Activated naive CD8-positive, alpha-beta T cell treated with anti-CD3 and anti-CD28 coated beads, Interleukin-2, amount 10 ng/mL, durations not matched to agents 7 days and 5 days (primary cell): ENCODE results near the gene SLC16A3. TPM values are rescaled to one million over a fixed set of nuclear protein-coding genes. Genes with fewer than 3 reads are reported as not detected.

Experiments used
- ATAC-seq: fragments of 150-1000 bp; cut with Tn5 transposase; one replicate; pipeline ENCODE4 v1.10.0; 2021; ENCODE audit warnings: low read depth, moderate library complexity
- POLR2A ChIA-PET: fragments of 350-600 bp; sonication (Branson Sonifier 250); formaldehyde crosslinking; loops from one replicate; lab custom pipeline; 2021; ENCODE audit warnings: antibody characterized with exemption; lab: Charles Lee
- DNase-seq: peaks from one replicate; pipeline ENCODE4 v3.0.0; 2021
- H3K27ac Mint-ChIP-seq: one replicate; pipeline ENCODE4 v1.8.0; 2022; ENCODE audit warnings: mild to moderate bottlenecking, mixed read lengths
- H3K27me3 Mint-ChIP-seq: one replicate; pipeline ENCODE4 v1.8.0; 2022; ENCODE audit warnings: mild to moderate bottlenecking, moderate library complexity, mixed read lengths
- H3K36me3 Mint-ChIP-seq: one replicate; pipeline ENCODE4 v1.8.0; 2021; ENCODE audit warnings: mild to moderate bottlenecking, mixed read lengths
- H3K4me1 Mint-ChIP-seq: one replicate; pipeline ENCODE4 v1.8.0; 2021; ENCODE audit warnings: mixed read lengths
- H3K4me3 Mint-ChIP-seq: one replicate; pipeline ENCODE4 v1.8.0; 2022; ENCODE audit warnings: mild to moderate bottlenecking, moderate library complexity, mixed read lengths
- H3K9me3 Mint-ChIP-seq: one replicate; pipeline ENCODE4 v1.8.0; 2021; ENCODE audit warnings: mixed read lengths
- total RNA-seq, 2 experiments: library from RNA; stranded (reverse); gene quantifications; one replicate each; pipeline ENCODE4 v1.2.3, GENCODE V29; 2021

Gene SLC16A3
- total RNA-seq, 2 experiments from 2014 or later: 195 to 211 TPM

- H3K9me3 Mint-ChIP-seq: no peaks in the 10 kb centered on the region
- peaks cover 47% of the 10 kb centered on the region for H3K4me1 Mint-ChIP-seq
- POLR2A ChIA-PET: interaction anchor here (0.7 to 1.2 kb wide), 2 partner anchors 148 to 247 kb away, joined by 3 read pairs; partner anchors contain the start of gene CENPX
- no peak overlapping the region for H3K4me3 Mint-ChIP-seq
- H3K36me3 Mint-ChIP-seq: peaks cover 25% of the 10 kb centered on the region
- DNase-seq (no peak), ATAC-seq (no peak)
- H3K27ac Mint-ChIP-seq: peak overlapping the region; percentile 69
- H3K27me3 Mint-ChIP-seq: no peaks in the 10 kb centered on the region
These were observed 40.5 kb downstream of the SLC16A3 start for GRCh38 chr17:82269138-82269881.

GRCh38 chr17:82269882-82270500 is 41.1 kb downstream of the SLC16A3 start:
- Mint-ChIP-seq H3K9me3 (no peaks in the 10 kb centered on the region), H3K27me3 (no peaks in the 10 kb centered on the region), H3K4me1 (peaks cover 47% of the 10 kb centered on the region), H3K4me3 (peak overlapping the region; percentile 26), H3K27ac (peak overlapping the region; percentile 69), H3K36me3 (peaks cover 21% of the 10 kb centered on the region)
- POLR2A ChIA-PET: interaction anchor here (0.6 to 0.8 kb wide), 2 partner anchors 27 to 28 kb away, joined by 3 read pairs; no protein-coding TSS in a partner anchor
- no peak for ATAC-seq
- no peak for DNase-seq

GRCh38 chr17:82270651-82271050 is 41.8 kb downstream of the SLC16A3 start:
- H3K4me1 Mint-ChIP-seq: peaks cover 47% of the 10 kb centered on the region
- H3K36me3 Mint-ChIP-seq: peaks cover 19% of the 10 kb centered on the region
- ATAC-seq (no peak), DNase-seq (no peak)
- peak overlapping the region; percentile 64 for H3K27ac Mint-ChIP-seq
- POLR2A ChIA-PET: interaction anchor here (0.6 to 0.8 kb wide), 2 partner anchors 26 to 27 kb away, joined by 3 read pairs; no protein-coding TSS in a partner anchor
- no peaks in the 10 kb centered on the region for H3K9me3 Mint-ChIP-seq
- H3K4me3 Mint-ChIP-seq: peak overlapping the region; percentile 26
- H3K27me3 Mint-ChIP-seq: no peaks in the 10 kb centered on the region

- no peak for ATAC-seq
- H3K36me3 Mint-ChIP-seq: peaks cover 16% of the 10 kb centered on the region
- H3K4me3 Mint-ChIP-seq: peak overlapping the region; percentile 91
- POLR2A ChIA-PET: no interaction called here
- H3K9me3 Mint-ChIP-seq: no peaks in the 10 kb centered on the region
- H3K27ac Mint-ChIP-seq: no peak overlapping the region
- DNase-seq: no peak
- H3K27me3 Mint-ChIP-seq: no peaks in the 10 kb centered on the region
- H3K4me1 Mint-ChIP-seq: peaks cover 43% of the 10 kb centered on the region
These were observed 42.6 kb downstream of the SLC16A3 start for GRCh38 chr17:82271401-82271800.

- Mint-ChIP-seq H3K4me1 (peaks cover 36% of the 10 kb centered on the region), H3K4me3 (peak overlapping the region; percentile 91), H3K27ac (peak overlapping the region; percentile 99), H3K36me3 (peaks cover 16% of the 10 kb centered on the region), H3K27me3 (no peaks in the 10 kb centered on the region), H3K9me3 (no peaks in the 10 kb centered on the region)
- DNase-seq: peak; percentile 56
- ATAC-seq: peak; percentile 34
- POLR2A ChIA-PET: interaction anchor here (0.9 to 5.0 kb wide), 8 partner anchors 10 to 45 kb away, joined by 3 to 37 read pairs (median 4); no protein-coding TSS in a partner anchor
These were observed 43.9 kb downstream of the SLC16A3 start for GRCh38 chr17:82272495-82273326.

- DNase-seq (peak; percentile 97), ATAC-seq (peak; percentile 73)
- no peaks in the 10 kb centered on the region for H3K27me3 Mint-ChIP-seq
- H3K4me3 Mint-ChIP-seq: peak within 1 kb of the TSS; percentile 91
- POLR2A ChIA-PET: interaction anchor here (0.9 to 5.0 kb wide), 8 partner anchors 9 to 44 kb away, joined by 3 to 37 read pairs (median 4); no protein-coding TSS in a partner anchor
- peak within 1 kb of the TSS; percentile 99 for H3K27ac Mint-ChIP-seq
- no peaks in the 10 kb centered on the region for H3K9me3 Mint-ChIP-seq
- peaks cover 29% of the 10 kb centered on the region for H3K4me1 Mint-ChIP-seq
- H3K36me3 Mint-ChIP-seq: peaks cover 16% of the 10 kb centered on the region
These were observed 44.7 kb downstream of the SLC16A3 start, which contains the start of gene CSNK1D for GRCh38 chr17:82273327-82274133. TSS of gene CSNK1D (minus strand) at chr17:82273700. CDS start at chr17:82273381, 319 bp downstream.

- POLR2A ChIA-PET: interaction anchor here (0.7 to 5.0 kb wide), 9 partner anchors 9 to 612 kb away, joined by 3 to 37 read pairs (median 4); no protein-coding TSS in a partner anchor
- Mint-ChIP-seq H3K27ac (peak overlapping the region; percentile 99), H3K4me3 (peak overlapping the region; percentile 91), H3K4me1 (peaks cover 24% of the 10 kb centered on the region), H3K36me3 (peaks cover 14% of the 10 kb centered on the region), H3K27me3 (no peaks in the 10 kb centered on the region), H3K9me3 (no peaks in the 10 kb centered on the region)
- ATAC-seq (no peak), DNase-seq (no peak)
These were observed 45.5 kb downstream of the SLC16A3 start for GRCh38 chr17:82274134-82275020.

GRCh38 chr17:82275326-82275725 is 46.5 kb downstream of the SLC16A3 start:
- Mint-ChIP-seq H3K27ac (no peak overlapping the region), H3K9me3 (no peaks in the 10 kb centered on the region), H3K27me3 (no peaks in the 10 kb centered on the region), H3K4me1 (peaks cover 16% of the 10 kb centered on the region), H3K36me3 (peaks cover 10% of the 10 kb centered on the region), H3K4me3 (no peak overlapping the region)
- ATAC-seq (no peak), DNase-seq (no peak)
- POLR2A ChIA-PET: interaction anchor here (0.7 to 5.0 kb wide), 2 partner anchors 11 to 16 kb away, joined by 4 to 37 read pairs; no protein-coding TSS in a partner anchor

- Mint-ChIP-seq H3K9me3 (no peaks in the 10 kb centered on the region), H3K4me3 (no peak overlapping the region), H3K4me1 (peaks cover 22% of the 10 kb centered on the region), H3K27me3 (no peaks in the 10 kb centered on the region), H3K36me3 (peaks cover 6% of the 10 kb centered on the region), H3K27ac (no peak overlapping the region)
- ATAC-seq (no peak), DNase-seq (no peak)
- POLR2A ChIA-PET: interaction anchor here (5.0 kb wide), 1 partner anchor 15 kb away, joined by 37 read pairs; no protein-coding TSS in a partner anchor
These were observed 48.1 kb downstream of the SLC16A3 start for GRCh38 chr17:82276938-82277337.

- DNase-seq (no peak), ATAC-seq (no peak)
- H3K36me3 Mint-ChIP-seq: no peaks in the 10 kb centered on the region
- POLR2A ChIA-PET: no interaction called here
- no peak overlapping the region for H3K4me3 Mint-ChIP-seq
- H3K9me3 Mint-ChIP-seq: no peaks in the 10 kb centered on the region
- no peak overlapping the region for H3K27ac Mint-ChIP-seq
- peaks cover 17% of the 10 kb centered on the region for H3K4me1 Mint-ChIP-seq
- H3K27me3 Mint-ChIP-seq: no peaks in the 10 kb centered on the region
These were observed 49.0 kb downstream of the SLC16A3 start for GRCh38 chr17:82277851-82278250.

- POLR2A ChIA-PET: no interaction called here
- DNase-seq (no peak), ATAC-seq (no peak)
- H3K9me3 Mint-ChIP-seq: no peaks in the 10 kb centered on the region
- H3K36me3 Mint-ChIP-seq: no peaks in the 10 kb centered on the region
- no peaks in the 10 kb centered on the region for H3K27me3 Mint-ChIP-seq
- no peak overlapping the region for H3K27ac Mint-ChIP-seq
- H3K4me3 Mint-ChIP-seq: no peak overlapping the region
- H3K4me1 Mint-ChIP-seq: peaks cover 18% of the 10 kb centered on the region
These were observed 49.5 kb downstream of the SLC16A3 start for GRCh38 chr17:82278308-82278707.
